GM21360 (cell line): Measurements from ENCODE around the gene CTSK.
"Not testable (repeated sequence)": the region's sequence is repeated elsewhere in the genome, so short reads cannot be mapped to it uniquely, and the experiment has no call there.

Experiments
- ATAC-seq: cut with Tn5 transposase; IDR thresholded peaks from one replicate; pipeline ENCODE4 v1.9.1; 2021; ENCODE audit warnings: mild to moderate bottlenecking, moderate library complexity; ENCODE audit not compliant: unreplicated experiment

CTSK gene

GRCh38 chr1:150808121-150808520 lies at the start of gene CTSK:
Gene CTSK, minus strand, starts transcription at chr1:150808260. Its CDS starts 1,455 bp downstream, at chr1:150806805.
- ATAC-seq, result no peak

GRCh38 chr1:150852734-150853133 lies 44.7 kb upstream of the CTSK start:
- ATAC-seq, result not testable (repeated sequence)

DNA sequence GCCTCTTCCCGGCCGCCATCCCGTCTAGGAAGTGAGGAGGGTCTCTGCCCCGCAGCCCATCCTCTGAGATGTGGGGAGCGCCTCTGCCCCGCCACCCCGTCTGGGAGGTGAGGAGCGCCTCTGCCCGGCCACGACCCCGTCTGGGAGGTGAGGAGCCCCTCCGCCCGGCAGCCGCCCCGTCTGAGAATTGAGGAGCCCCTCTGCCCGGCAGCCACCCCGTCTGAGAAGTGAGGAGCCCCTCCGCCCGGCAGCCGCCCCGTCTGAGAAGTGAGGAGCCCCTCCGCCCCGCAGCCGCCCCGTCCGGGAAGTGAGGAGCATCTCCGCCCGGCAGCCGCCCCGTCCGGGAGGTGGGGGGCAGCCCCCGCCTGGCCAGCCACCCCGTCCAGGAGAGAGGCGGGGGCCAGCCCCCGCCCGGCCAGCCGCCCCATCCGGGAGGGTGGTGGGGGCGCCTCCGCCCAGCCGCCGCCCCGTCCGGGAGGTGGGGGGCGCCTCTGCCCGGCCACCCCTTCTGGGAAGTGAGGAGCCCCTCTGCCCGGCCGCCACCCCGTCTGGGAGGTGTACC lies 42.8 kb upstream of the CTSK start:
- not testable (repeated sequence) for ATAC-seq

DNA sequence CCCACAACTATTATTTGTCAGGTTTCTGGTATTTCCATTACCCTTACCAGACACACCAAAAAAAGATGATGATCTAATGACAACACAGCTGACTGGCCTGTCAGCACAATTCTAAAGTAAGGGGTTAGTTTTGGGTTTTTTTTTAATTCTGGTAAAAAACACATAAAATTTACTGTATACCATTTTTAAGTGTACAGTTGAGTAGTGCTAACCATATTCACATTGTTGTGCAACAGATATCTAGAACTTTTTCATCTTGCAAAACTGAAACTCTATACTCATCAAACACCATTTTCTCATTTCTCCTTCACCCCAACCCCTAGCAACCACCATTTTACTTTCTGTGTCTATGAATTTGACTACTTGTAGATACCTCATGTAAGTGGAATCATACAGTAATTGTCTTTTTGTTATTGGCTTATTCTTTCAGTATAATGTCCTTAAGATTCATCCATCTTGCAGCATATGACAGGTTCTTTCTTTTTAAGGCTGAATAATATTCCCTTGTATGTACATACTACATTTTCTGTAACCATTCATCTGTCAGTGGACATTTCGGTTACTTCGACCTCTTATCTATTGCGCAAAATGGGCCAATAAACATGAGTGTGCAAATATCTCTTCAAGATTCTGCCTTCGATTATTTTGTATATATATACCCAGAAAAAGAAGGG lies 38.5 kb upstream of the CTSK start:
- no peak for ATAC-seq

DNA sequence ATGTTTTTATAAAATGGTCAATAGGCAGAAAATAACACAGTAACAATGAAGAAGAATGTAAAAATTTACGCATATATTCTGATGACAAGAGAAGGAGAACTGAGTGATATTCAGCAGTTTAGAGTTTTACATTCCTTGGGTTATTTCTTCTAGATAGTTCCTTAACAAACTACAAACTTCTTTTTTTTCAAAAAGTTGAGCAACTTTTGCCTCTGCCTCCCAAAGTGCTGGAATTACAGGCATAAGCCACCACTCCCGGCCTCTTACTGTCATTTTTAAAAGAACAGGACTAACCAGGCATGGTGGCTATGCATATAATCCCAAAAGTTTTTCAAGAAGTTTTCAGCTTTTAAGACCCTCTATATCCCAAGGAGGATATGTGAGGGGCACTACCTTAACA lies 35.4 kb upstream of the CTSK start:
- no peak for ATAC-seq

GRCh38 chr1:150842964-150843363 lies 34.9 kb upstream of the CTSK start:
- ATAC-seq, result no peak

DNA sequence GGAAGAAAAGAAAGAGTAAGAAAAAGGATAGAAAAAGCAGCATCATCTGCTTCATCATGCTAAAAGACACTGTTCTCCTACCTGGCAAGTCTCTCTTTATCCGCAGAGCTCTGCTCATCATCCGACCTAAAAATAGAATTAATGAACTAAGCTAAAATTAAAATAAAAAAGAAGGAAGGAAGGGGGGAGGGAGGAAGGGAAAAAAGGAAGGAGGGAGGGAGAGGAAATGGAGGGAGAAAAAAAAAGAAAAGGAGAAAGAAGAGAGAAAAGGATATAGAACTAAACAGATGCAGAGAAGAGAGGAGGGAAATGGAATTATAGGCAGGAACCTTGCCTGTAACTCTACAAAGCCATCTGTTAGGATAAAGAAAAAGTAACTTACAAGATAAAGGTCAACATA lies 34.3 kb upstream of the CTSK start:
- no peak for ATAC-seq

DNA sequence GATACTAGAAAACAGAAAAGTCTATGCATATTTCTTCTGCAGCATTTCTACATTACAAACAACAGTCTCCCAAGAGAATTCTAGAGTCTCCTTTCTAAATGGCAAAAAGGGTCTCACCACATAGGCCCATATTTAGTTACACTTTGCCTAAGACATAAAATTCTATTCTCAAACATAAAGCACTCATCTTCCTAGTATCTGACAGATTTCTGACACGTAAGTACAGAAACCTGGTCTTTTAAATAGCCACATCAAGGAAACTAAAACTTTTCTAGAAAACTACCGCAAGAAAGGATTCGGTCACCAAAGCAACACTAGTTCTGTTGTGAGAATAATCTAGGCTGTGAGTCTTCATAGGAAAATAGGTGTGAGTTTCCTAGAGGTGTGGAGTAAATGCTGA lies 33.6 kb upstream of the CTSK start:
- ATAC-seq, result no peak

- not testable (repeated sequence) for ATAC-seq
Observed at GRCh38 chr1:150840850-150841249, 32.8 kb upstream of the CTSK start.

GRCh38 chr1:150836129-150836773 lies 28.2 kb upstream of the CTSK start:
- ATAC-seq, result no peak

DNA sequence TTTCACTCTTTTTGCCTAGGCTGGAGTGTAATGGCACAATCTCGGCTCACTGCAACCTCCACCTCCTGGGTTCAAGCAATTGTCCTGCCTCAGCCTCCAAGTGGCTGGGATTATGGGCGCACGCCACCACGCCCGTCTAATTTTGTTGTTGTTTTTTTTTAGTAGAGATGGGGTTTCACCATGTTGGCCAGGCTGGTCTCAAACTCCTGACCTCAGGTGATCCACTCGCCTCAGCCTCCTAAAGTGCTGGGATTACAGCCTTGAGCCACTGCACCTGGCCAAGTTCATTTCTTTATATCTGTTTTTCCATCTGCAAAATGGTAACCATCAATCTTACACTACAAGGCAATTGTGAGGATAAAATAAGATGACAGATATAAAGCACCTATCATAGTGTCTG lies 25.9 kb upstream of the CTSK start:
- not testable (repeated sequence) for ATAC-seq

- no peak for ATAC-seq
Observed at GRCh38 chr1:150832597-150832996, 24.5 kb upstream of the CTSK start.

DNA sequence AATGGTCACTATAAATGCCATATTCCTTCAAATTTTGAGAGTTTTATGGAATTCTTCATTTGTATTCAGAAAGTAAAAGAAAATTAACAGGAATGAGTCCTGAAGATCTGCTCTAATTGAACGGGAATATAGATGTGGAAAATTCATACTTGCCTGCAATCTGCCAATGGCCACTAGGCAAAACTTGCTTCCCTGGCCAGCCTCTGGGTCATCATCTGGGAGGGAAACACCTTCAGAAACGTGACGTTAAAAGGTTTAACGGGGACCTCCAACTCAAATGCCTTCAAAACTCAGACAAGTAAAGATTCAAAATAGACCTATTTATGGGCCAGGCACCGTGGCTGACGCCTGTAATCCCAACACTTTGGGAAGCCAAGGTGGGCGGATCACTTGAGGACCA lies 21.7 kb upstream of the CTSK start:
- ATAC-seq, result no peak

GRCh38 chr1:150826299-150826698 lies 18.2 kb upstream of the CTSK start:
- no peak for ATAC-seq

GRCh38 chr1:150820730-150821512 lies 12.9 kb upstream of the CTSK start:
- ATAC-seq, result no peak

- no peak for ATAC-seq
Observed at GRCh38 chr1:150815871-150816270, 7.8 kb upstream of the CTSK start.

DNA sequence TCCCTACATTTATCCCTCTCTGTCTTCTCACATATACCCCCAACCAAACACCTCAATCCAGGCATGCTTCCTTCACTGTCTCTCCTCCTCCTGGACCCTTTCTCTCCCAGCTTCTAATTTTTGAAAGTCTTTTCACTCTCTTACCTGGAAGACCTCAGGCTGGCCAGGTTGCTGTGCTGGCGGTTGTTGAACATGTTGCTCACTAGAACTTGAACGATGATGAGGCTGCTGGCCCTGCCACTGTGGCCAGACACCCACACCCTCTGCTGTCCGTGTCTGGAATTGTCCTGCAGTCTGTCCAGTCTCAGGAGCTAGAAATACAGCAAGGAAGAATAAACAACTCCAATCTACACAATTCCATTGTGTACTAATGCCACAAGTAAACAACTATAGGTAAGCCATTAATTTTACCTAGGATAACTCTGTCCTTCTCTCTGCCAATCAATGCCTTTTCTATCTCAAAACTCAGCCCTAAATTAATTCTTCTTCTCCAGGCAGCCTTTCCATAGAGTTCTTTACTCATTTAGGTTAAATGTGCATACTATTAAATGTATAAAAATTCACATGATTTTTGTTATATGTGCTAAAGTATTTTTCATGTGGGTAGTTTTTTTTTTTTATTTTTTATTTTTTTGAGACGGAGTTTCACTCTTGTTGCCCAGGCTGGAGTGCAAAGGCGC lies 5.1 kb upstream of the CTSK start:
- no peak for ATAC-seq

DNA sequence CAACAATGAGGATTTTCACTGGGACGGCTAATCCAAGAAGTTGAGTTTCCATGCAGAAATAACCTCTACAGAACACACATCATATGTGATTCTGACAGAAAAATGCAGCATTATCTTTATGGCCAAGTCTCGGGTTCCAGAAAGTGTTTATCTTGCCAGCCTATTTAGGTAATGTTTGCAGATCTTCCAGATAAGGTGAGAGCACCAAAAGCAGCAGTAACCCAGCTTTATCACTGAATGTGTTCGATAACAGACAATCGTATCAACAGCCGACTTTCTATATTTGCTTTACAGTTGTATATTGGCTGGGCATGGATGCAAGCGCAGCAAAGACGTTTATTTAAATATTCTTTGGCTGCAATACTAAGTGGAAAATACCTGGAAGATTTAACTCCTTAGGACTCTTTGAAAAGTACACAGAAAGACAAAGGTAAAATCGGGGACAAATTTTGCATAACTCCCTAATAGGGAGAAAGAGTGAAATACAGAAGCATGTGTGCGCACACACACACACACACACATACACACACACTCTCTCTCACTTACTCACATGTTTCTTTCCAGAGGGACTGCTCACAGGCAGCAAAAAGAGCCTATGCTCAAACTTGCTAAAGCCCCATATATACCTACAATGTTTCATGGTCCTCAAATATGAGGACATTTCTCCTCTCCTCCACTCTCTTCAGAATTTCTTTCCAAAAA lies 3.0 kb upstream of the CTSK start:
- no peak for ATAC-seq

GRCh38 chr1:150809651-150810050 lies 1.6 kb upstream of the CTSK start:
- ATAC-seq, result no peak

- ATAC-seq, result no peak
Observed at GRCh38 chr1:150808846-150809245, 786 bp upstream of the CTSK start.
